NCI-H526 treated with DMSO at 0.1 percent for 48 hours (cell line): ENCODE results near the gene CUTC.
"Not testable (repeated sequence)": the region's sequence is repeated elsewhere in the genome, so short reads cannot be mapped to it uniquely, and the experiment has no call there.

Experiments used
- DNase-seq: peaks from one replicate; lab custom pipeline; 2025; lab: John Stamatoyannopoulos, UW

The CUTC gene, protein sequence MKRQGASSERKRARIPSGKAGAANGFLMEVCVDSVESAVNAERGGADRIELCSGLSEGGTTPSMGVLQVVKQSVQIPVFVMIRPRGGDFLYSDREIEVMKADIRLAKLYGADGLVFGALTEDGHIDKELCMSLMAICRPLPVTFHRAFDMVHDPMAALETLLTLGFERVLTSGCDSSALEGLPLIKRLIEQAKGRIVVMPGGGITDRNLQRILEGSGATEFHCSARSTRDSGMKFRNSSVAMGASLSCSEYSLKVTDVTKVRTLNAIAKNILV

GRCh38 chr10:99732033-99732842, at the start of gene CUTC, which contains the start of gene COX15:
TSS of gene CUTC (plus strand) at chr10:99732234. CDS start at chr10:99732349, 115 bp downstream.
TSS of gene COX15 (minus strand) at chr10:99732127. CDS start at chr10:99732049, 78 bp downstream.
- peak; percentile 81 for DNase-seq

DNA sequence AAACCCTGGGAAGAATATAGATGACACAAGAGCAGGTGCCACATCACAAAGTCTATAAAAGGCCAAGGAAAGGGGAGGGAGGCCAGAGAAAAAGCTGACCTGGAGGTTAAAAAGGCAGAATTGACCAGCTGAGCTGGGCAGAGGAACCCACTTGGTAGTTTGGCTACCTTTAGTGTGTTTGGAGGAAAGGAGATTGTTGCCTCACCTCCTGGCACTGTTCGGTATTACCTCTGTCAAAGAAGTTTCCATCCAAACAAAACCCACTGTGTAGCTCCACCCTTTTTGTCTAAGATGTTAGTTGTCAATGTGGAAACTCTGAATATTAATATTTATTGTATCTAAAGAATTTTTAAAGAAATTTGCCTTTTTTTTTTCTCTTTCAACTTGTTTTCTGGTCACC, 49.3 kb upstream of the CUTC start:
- DNase-seq: no peak

- no peak for DNase-seq
Measured at GRCh38 chr10:99685597-99685967, 46.5 kb upstream of the CUTC start.

- DNase-seq: no peak
Measured at GRCh38 chr10:99689461-99689860, 42.6 kb upstream of the CUTC start.

DNA sequence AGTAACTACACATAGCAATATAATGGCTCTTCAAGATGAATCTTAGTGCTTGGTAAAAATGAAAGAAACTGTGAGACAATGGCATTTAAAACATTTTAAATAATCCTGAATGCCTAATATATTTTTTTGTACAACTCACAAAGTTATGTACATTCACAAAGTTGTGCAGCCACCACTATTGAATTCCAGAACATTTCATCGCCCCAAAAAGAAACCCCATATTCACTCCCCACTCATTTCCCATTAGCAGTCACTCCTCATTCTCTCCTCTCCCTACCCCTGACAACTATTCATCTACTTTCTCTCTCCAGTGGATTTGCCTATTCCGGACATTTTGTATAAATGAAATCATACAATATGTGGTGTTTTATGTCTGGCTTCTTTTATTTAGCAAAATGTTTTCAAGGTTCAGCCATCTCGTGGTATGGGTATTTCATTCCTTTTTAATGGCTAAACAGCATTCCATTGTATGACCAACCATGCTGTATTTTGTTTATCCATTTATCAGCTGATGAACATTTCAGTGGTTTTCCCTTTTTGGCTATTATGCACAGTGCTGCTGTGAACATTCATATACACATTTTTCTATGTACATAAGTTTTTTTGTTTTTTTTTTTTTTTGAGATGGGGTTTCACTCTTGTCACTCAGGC, 38.0 kb upstream of the CUTC start:
- DNase-seq: no peak

- no peak for DNase-seq
Measured at GRCh38 chr10:99695761-99696160, 36.3 kb upstream of the CUTC start.

DNA sequence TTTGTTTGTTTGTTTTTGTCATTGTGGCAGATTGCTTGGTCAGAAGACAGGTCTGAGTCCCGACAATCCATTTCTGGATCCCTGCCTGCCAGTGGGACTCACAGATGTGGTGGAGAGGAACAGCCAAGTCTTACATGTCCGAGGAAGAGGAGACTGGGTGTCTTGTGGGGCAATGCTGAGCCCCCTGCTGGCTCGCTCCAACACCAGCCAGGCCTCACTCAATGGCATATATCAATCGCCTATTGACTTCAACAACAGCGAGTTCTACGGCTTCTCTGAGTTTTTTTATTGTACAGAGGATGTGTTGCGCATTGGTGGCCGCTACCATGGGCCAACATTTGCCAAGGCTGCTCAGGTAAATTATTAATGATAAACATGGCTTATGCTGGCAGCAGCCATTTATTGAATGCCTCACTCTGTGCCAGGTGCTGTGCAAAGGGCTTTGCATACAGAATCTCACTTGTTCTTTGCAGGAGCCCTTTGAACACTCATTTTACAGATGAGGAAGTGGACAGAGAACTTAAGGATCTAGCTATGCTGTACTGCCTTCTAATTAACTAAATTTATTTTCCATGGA, 33.4 kb upstream of the CUTC start:
- DNase-seq: no peak

DNA sequence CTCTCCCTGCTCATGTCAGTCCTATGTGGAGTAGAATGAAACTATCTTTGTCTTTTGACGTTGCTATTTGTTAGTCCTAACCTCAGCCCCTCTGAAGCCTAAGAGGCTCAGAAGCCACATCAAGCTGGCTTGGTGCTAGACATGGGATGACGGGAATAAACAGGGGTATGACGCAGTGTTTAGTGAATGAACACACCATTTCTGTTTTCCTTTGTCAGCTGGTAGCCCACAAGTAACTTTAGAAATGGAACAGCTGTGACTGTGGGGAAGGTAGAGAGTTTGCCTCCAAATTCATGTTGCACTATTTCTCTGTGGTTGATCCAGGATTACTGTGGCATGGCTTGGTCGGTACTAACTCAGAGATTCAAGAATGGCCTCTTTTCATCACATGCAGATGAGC, 31.4 kb upstream of the CUTC start:
- no peak for DNase-seq

DNA sequence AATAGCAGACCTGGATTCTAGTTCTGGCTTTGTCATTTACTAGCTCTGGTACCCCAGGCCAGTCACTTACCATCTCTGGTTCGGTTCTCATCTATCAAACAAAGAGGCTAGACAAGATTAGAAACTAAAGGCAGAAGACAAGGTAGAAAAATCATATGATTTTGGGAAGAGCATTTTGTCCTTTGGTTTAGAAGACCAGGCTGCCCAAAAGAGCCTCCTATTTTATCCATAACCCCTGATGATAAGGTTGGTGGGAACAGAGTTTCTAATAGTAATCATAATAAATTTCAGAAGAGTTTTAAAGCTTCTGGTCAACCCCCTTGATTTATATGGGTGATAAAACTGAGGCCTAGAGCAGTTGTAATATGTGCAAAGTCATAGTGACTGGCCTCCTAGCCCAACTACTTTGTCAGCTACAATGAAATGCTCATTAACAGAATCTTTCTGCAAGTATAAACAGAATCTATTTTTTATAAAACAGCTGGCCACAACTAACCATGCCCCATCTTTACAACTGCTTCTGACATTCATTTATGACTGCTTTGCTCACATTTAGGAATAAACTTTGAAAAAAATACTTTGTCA, 23.5 kb upstream of the CUTC start:
- DNase-seq: no peak

DNA sequence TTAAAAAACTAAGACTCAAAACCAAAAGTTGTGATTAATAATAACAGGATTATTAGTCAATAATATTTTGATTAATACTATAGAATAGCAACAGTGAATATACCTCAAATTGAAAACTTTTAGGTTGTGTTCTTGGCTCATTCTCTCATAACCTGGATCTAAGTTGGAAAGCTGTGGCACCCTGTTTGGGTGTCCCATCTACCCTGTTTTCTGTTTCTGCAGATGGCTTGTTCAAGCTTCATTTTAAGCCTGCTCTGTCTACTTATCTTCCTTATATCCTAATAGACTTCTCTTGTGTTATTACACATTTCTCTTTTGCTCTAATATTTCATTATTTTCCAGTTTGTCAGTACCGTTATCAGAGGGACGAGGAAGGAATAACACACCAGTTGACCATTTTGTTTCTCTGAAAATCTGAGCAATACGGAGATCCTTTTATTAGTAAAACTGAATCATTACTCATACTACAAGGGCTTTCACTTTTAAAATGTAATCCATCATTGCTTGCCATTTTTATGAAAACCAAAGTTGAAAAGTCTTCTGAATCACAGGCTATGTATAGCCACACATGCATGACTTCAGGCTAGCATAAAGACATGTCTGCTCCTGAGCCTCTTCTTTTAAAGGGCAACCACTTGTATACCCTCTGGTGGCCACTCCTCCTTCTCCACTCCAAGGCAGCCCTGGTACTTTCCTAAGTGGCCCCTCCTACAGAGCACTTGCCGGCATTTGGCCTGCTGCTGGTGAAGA, 22.4 kb upstream of the CUTC start:
- no peak for DNase-seq

GRCh38 chr10:99711129-99711719, 20.8 kb upstream of the CUTC start:
- DNase-seq: peak; percentile 31

DNA sequence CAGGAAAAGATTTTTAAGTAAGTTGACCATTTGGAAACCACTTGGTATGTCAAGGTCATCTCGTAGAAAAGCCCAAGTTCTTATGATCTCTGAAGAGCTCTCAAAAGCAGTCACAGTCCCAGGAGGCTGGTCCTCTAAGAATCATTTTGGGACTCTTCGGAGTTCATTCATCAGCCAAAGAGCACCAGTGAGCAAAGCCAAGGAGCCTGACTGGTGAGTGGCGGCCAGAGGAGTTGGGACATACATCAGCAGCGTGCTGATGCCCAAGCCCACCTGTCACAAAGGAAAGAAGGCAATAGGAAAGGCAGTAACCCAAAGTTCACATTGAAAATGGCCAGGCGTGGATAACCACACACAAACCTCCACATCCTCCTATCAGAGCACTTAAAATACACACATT, 17.6 kb upstream of the CUTC start:
- no peak for DNase-seq

- DNase-seq: no peak
Measured at GRCh38 chr10:99720387-99720786, 11.6 kb upstream of the CUTC start.

DNA sequence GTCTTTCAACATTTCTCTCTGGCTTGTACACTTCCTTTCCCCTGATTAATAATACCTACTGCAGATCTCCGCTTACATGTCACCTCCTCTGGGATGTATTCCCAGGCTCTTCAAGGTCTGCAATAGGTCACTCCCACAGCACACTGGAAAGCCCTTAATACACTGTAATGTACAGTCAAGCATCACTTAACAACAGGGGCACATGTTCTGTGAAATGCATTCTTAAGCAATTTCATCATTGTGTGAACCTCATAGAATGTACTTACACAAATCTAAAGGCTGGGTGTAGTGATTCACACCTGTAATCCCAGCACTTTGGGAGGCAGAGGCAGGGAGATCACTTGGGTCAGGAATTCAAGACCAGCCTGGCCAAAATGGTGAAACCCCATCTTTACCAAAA, 2.0 kb upstream of the CUTC start:
- no peak for DNase-seq

DNA sequence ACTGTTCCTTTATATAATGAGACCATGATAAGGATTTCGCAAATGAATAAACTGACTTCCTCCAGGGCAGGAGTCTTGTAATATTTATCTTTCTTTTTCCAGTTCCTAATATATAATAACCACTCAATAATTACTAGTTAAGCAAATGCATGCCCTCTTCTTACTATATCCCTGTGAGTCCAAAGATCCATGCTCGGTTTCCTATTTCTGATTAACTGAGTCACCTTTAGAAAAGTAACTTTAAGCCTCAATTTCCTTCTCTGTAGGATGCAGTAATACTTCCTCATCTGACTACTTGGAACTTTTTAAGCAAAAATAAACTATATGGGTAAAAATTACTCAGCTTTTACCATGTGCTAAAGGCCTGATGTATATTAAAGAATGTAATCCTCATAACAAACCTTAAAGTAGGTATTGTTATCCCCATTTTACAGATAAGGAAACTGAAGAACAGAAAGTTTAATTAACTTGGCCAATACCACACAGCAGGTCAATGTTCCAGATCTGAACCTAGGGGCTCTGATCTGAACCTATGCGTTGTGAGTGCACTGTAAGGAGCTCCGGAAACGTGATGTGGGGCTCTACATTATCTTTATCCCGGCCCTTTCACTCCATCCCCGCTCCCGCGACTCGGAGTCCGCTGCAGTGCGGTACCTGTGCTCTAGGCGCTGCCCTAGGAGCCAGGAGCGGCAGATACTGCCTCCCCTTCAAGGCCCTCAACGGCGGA, 565 bp upstream of the CUTC start:
- no peak for DNase-seq

GRCh38 chr10:99733366-99733765, 1.3 kb downstream of the CUTC start:
- DNase-seq: no peak

DNA sequence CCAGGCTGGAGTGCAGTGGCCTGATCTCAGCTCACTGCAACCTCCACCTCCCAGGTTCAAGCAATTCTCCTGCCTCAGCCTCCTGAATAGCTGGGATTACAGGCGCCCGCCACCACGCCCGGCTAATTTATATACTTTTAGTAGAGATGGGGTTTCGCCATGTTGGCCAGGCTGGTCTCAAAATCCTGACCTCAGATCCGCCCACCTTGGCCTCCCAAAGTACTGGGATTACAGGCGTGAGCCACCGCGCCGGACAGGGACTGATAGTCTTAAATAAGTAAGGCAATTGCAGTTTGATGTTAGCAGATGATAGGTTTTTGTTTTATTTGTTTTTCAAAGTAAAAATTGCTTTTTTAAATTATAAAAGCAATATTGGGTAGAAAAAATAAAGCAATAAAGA, 2.1 kb downstream of the CUTC start:
- DNase-seq: not testable (repeated sequence)

GRCh38 chr10:99740260-99740659, 8.2 kb downstream of the CUTC start:
- DNase-seq: no peak

GRCh38 chr10:99740933-99741559, 9.0 kb downstream of the CUTC start:
- no peak for DNase-seq

DNA sequence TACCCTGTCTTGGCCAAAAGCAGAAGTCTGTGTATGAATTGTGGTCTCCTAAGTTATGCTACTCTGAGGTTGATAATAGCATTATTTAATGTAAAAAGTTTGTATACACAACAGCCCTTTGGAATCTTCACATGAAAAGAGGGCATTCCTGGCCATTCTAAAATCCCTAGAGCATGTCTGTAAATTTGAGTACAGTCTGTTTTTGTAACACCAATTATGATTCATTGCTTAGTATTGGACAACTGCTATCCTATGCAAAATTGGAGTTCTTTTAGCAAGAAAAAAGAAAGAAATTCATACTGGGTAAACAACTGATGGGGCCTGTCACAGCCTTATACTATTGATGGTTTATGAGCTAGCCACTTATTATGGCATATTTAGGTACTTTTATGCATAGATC, 10.2 kb downstream of the CUTC start:
- no peak for DNase-seq
